ENCODE measurements around the gene FLOT1.

Gene FLOT1

GRCh38 chr6:30690403-30691207, 51.9 kb downstream of the FLOT1 start, which contains the start of gene NRM:
Gene NRM (minus strand): TSS chr6:30690984. CDS start chr6:30690974, 10 bp downstream.
- H3K27ac ChIP-seq (ENCODE audit: extremely low read depth, low read depth, low read length): peak within 1 kb of the TSS; percentile 93
- CTCF ChIA-PET: interaction anchor here (0.6 to 5.4 kb wide), 11 partner anchors 10 to 139 kb away, joined by 3 to 45 read pairs (median 5); partner anchors contain the start of genes DHX16 and MDC1
- H3K4me1 ChIP-seq (ENCODE audit: control insufficient read depth, insufficient read depth, low read length): peaks cover 17% of the 10 kb centered on the region
- peak within 1 kb of the TSS; percentile 90 for H3K4me3 ChIP-seq (ENCODE audit: low read depth, low read length)
- POLR2A ChIA-PET: interaction anchor here (0.6 to 14.5 kb wide), 13 partner anchors 9 to 217 kb away, joined by 3 to 235 read pairs (median 6); partner anchors contain the start of genes FLOT1, GTF2H4, MDC1 and TUBB
- no peaks in the 10 kb centered on the region for H3K9me3 ChIP-seq (ENCODE audit: control insufficient read depth, insufficient read depth, low read depth, low read length)
- peaks cover 0 to 6% of the 10 kb centered on the region in 2 experiments; a peak in 2 of 3 replicates for H3K36me3 ChIP-seq (ENCODE audit: control insufficient read depth in 2 of 2, insufficient read depth in 1 of 2, low read length in 2 of 2)
- peak; percentile 47; the same call in 1 of the 2 replicates for TF ChIP-seq ZBTB20 (tag by site-specific recombination; IDR thresholded peaks at IDR 0.05)
- TF ChIP-seq IKZF3 (tag by site-specific recombination; IDR thresholded peaks at IDR 0.05): peak; percentile 98
- TF ChIP-seq YY1 (tag by site-specific recombination; IDR thresholded peaks at IDR 0.05): 0 out of 2 replicates have a peak, but pooled peaks have one; percentile 28
- TF ChIP-seq ZXDB (tag by site-specific recombination; IDR thresholded peaks at IDR 0.05): peak; percentile 82
- peak; percentile 23; the same call in 1 of the 2 replicates for TF ChIP-seq MZF1 (tag by site-specific recombination; IDR thresholded peaks at IDR 0.05; ENCODE audit: borderline replicate concordance)
- 0 out of 2 replicates have a peak, but pooled peaks have one; percentile 46 for TF ChIP-seq SP7 (tag by site-specific recombination; IDR thresholded peaks at IDR 0.05)
- peak; percentile 97 for TF ChIP-seq KLF9 (tag by site-specific recombination; IDR thresholded peaks at IDR 0.05; ENCODE audit: low read depth)
- peak; percentile 43; the same call in 1 of the 2 replicates for TF ChIP-seq ZNF2 (tag by site-specific recombination; IDR thresholded peaks at IDR 0.05)
- peak; percentile 96 for TF ChIP-seq KLF8 (tag by site-specific recombination; IDR thresholded peaks at IDR 0.05)
- peak; percentile 33; the same call in 1 of the 2 replicates for TF ChIP-seq ZNF561 (tag by site-specific recombination; IDR thresholded peaks at IDR 0.05; ENCODE audit: borderline replicate concordance)
- TF ChIP-seq, protein P1, sequence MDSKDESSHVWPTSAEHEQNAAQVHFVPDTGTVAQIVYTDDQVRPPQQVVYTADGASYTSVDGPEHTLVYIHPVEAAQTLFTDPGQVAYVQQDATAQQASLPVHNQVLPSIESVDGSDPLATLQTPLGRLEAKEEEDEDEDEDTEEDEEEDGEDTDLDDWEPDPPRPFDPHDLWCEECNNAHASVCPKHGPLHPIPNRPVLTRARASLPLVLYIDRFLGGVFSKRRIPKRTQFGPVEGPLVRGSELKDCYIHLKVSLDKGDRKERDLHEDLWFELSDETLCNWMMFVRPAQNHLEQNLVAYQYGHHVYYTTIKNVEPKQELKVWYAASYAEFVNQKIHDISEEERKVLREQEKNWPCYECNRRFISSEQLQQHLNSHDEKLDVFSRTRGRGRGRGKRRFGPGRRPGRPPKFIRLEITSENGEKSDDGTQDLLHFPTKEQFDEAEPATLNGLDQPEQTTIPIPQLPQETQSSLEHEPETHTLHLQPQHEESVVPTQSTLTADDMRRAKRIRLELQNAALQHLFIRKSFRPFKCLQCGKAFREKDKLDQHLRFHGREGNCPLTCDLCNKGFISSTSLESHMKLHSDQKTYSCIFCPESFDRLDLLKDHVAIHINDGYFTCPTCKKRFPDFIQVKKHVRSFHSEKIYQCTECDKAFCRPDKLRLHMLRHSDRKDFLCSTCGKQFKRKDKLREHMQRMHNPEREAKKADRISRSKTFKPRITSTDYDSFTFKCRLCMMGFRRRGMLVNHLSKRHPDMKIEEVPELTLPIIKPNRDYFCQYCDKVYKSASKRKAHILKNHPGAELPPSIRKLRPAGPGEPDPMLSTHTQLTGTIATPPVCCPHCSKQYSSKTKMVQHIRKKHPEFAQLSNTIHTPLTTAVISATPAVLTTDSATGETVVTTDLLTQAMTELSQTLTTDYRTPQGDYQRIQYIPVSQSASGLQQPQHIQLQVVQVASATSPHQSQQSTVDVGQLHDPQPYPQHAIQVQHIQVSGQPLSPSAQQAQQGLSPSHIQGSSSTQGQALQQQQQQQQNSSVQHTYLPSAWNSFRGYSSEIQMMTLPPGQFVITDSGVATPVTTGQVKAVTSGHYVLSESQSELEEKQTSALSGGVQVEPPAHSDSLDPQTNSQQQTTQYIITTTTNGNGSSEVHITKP (tag by site-specific recombination; IDR thresholded peaks at IDR 0.05): peak; percentile 87
- peak; percentile 98 for TF ChIP-seq SP3 (tag by site-specific recombination; IDR thresholded peaks at IDR 0.05)
- TF ChIP-seq ZNF398 (tag by site-specific recombination; IDR thresholded peaks at IDR 0.05): peak; percentile 89
- TF ChIP-seq SCRT2 (tag by site-specific recombination; IDR thresholded peaks at IDR 0.05): no peak
- TF ChIP-seq ZNF629 (tag by site-specific recombination; IDR thresholded peaks at IDR 0.05): peak; percentile 16; the same call in 1 of the 2 replicates
- peak; percentile 77 for TF ChIP-seq ZNF660 (tag by site-specific recombination; IDR thresholded peaks at IDR 0.05)
- TF ChIP-seq REPIN1 (tag by site-specific recombination; IDR thresholded peaks at IDR 0.05; ENCODE audit: low read depth): no peak
- no peak for TF ChIP-seq ZNF530 (tag by site-specific recombination; IDR thresholded peaks at IDR 0.05; ENCODE audit: low read depth)
- peak; percentile 50 for TF ChIP-seq GLIS1 (tag by site-specific recombination; IDR thresholded peaks at IDR 0.05)
- peak; percentile 96 for TF ChIP-seq ZNF366 (tag by site-specific recombination; conservative IDR thresholded peaks at IDR 0.05)
- TF ChIP-seq PRDM4 (tag by site-specific recombination; IDR thresholded peaks at IDR 0.05): no peak
- TF ChIP-seq ZFHX2 (tag by site-specific recombination; conservative IDR thresholded peaks at IDR 0.05): 0 out of 2 replicates have a peak, but pooled peaks have one; percentile 10
- peak; percentile 76 for TF ChIP-seq ZNF335 (tag by site-specific recombination; conservative IDR thresholded peaks at IDR 0.05)
- TF ChIP-seq, protein P2, sequence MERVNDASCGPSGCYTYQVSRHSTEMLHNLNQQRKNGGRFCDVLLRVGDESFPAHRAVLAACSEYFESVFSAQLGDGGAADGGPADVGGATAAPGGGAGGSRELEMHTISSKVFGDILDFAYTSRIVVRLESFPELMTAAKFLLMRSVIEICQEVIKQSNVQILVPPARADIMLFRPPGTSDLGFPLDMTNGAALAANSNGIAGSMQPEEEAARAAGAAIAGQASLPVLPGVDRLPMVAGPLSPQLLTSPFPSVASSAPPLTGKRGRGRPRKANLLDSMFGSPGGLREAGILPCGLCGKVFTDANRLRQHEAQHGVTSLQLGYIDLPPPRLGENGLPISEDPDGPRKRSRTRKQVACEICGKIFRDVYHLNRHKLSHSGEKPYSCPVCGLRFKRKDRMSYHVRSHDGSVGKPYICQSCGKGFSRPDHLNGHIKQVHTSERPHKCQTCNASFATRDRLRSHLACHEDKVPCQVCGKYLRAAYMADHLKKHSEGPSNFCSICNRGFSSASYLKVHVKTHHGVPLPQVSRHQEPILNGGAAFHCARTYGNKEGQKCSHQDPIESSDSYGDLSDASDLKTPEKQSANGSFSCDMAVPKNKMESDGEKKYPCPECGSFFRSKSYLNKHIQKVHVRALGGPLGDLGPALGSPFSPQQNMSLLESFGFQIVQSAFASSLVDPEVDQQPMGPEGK (tag by site-specific recombination; IDR thresholded peaks at IDR 0.05): peak; percentile 85
